Rectal smooth muscle tissue (tissue), 1 donor: Measurements from ENCODE around the gene SPINK6.

Source experiments
- H3K27ac ChIP-seq: one replicate; pipeline ENCODE4 v1.7.0; 2013; ENCODE audit warnings: low read depth, low read length, inconsistent platforms
- H3K27me3 ChIP-seq: one replicate; pipeline ENCODE4 v1.7.0; 2013; ENCODE audit warnings: low read length; ENCODE audit not compliant: control insufficient read depth, insufficient read depth
- H3K36me3 ChIP-seq: one replicate; pipeline ENCODE4 v1.7.0; 2013; ENCODE audit warnings: low read length; ENCODE audit not compliant: control insufficient read depth, insufficient read depth
- H3K4me1 ChIP-seq: one replicate; pipeline ENCODE4 v1.7.0; 2013; ENCODE audit warnings: low read length; ENCODE audit not compliant: control insufficient read depth, insufficient read depth
- H3K4me3 ChIP-seq: one replicate; pipeline ENCODE4 v1.7.0; 2013; ENCODE audit warnings: low read length
- H3K9ac ChIP-seq: one replicate; pipeline ENCODE4 v1.7.0; 2013; ENCODE audit warnings: low read length

SPINK6 gene, protein sequence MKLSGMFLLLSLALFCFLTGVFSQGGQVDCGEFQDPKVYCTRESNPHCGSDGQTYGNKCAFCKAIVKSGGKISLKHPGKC

DNA sequence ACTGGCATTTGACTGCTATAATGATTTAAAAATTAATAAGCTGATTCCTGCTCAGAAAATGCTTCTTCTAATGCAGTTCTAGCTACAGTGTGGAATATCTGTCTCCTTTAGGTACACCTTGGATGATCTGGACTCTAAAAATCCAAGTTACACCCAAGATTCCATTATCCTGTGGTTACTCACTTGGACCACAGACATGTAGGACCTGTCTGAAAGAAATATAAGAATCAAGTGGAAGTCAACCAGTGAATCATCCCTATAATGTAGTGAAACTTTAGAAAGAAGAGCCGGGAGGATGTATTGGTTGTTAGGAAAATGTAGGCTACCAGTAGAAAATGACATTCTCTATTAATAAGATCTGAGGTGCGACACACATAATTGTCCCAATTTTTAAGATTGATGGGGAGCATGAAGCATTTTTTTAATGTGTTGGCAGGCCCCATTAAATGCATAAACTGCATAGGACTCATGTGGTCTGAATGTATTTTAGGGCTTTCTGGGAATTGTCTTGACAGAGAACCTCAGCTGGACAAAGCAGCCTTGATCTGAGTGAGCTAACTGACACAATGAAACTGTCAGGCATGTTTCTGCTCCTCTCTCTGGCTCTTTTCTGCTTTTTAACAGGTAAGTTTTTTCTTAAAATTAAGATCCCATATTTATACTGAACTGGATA lies at the start of gene SPINK6:
TSS of gene SPINK6 (plus strand) at position 512 of the 673 bp plus-strand sequence. CDS start at position 567, 55 bp downstream.
- H3K9ac ChIP-seq, result no peak within 1 kb of the TSS
- H3K4me1 ChIP-seq, result no peaks in the 10 kb centered on the region
- H3K36me3 ChIP-seq, result no peaks in the 10 kb centered on the region
- H3K4me3 ChIP-seq, result no peak within 1 kb of the TSS
- H3K27ac ChIP-seq, result no peak within 1 kb of the TSS
- H3K27me3 ChIP-seq, result no peaks in the 10 kb centered on the region

DNA sequence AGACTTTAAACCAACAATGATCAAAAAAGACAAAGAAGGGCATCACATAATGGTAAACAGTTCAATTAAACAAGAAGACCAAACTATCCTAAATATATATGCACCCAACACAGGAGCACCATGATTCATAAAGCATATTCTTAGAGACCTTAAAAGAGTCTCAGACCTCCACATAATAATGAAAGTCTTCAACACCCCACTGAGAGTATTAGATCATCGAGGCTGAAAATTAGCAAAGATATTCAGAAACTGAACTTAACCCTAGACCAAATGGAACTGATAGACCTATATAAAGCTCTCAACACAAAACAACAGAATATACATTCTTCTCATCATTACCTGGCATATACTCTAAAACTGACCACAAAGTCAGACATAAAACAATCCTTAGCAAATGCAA lies 46.2 kb upstream of the SPINK6 start:
- no peaks in the 10 kb centered on the region for H3K27me3 ChIP-seq
- H3K4me1 ChIP-seq, result no peaks in the 10 kb centered on the region
- no peak overlapping the region for H3K9ac ChIP-seq
- H3K4me3 ChIP-seq, result no peak overlapping the region
- no peaks in the 10 kb centered on the region for H3K36me3 ChIP-seq
- no peak overlapping the region for H3K27ac ChIP-seq

DNA sequence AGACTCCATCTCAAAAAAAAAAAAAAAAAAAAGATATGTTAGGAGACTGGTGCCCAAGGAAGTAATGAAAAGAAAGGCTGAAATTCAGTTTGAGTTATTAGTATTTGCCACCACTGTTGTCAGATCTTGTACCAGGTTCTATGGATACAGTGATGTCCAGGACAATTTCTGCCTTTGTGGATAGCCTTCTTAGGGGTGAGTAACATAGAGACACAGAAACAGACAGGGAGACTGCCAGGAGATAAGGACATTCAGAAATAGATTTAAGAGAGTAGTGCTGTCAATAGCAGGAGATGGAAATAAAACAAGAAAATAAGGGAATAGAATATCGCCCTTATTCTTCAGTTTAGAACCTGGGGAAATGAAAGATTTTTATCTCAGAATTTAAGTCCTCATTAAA lies 40.8 kb upstream of the SPINK6 start:
- Histone ChIP-seq H3K27ac (no peak overlapping the region), H3K9ac (no peak overlapping the region), H3K36me3 (no peaks in the 10 kb centered on the region), H3K4me3 (no peak overlapping the region), H3K27me3 (no peaks in the 10 kb centered on the region), H3K4me1 (no peaks in the 10 kb centered on the region)

DNA sequence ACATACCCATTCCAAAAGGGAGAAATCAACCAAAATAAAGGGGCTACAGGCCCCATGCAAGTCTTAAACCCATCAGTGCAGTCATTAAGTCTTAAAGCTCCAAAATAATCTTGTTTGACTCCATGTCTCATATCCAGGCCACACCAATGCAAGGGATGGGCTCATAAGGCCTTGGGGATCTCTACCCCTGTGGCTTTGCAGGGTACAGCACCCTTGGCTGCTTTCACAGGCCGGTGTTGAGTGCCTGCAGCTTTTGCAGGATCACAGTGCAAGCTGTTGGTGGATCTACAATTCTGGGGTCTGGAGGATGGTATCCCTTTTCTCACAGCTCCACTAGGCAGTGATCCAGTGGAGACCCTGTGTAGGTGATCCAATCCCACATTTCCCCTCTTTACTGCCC lies 39.5 kb upstream of the SPINK6 start:
- Histone ChIP-seq H3K27ac (no peak overlapping the region), H3K27me3 (no peaks in the 10 kb centered on the region), H3K4me3 (no peak overlapping the region), H3K4me1 (no peaks in the 10 kb centered on the region), H3K36me3 (no peaks in the 10 kb centered on the region), H3K9ac (no peak overlapping the region)

DNA sequence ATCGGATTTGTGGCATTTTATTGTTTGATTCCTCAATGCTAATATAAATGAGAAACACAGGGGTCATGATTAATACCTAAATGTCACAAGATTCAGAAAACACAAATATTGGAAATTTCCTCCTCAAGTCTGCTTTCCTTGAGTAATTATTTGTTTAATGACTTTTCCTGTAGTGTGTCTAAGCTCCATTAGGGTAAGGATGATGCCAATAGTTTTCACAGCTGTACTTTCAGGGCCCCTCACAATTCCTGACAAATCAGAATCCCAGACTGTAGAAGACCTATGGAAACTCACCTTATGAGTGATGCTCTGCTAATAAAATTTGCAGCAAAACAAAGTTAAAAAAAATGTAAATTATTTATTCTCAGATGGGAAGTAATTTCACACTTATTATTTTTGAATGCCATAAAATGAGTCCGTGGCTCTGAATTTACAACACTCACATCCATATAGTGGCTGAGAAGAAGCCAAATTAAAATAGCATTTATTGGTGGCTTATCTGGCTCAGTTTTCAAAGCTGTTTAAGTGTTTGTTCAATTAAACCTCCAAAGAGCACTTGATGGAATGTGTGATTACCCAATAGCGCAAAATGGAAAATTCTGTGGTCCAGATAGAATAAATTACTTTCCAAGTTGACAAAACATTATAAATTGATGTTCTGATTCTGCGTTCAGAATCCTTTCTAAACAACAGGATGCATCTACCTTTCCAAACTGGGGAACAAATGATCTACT lies 36.1 kb upstream of the SPINK6 start:
- Histone ChIP-seq H3K4me1 (no peaks in the 10 kb centered on the region), H3K27ac (no peak overlapping the region), H3K4me3 (no peak overlapping the region), H3K9ac (no peak overlapping the region), H3K27me3 (no peaks in the 10 kb centered on the region), H3K36me3 (no peaks in the 10 kb centered on the region)

DNA sequence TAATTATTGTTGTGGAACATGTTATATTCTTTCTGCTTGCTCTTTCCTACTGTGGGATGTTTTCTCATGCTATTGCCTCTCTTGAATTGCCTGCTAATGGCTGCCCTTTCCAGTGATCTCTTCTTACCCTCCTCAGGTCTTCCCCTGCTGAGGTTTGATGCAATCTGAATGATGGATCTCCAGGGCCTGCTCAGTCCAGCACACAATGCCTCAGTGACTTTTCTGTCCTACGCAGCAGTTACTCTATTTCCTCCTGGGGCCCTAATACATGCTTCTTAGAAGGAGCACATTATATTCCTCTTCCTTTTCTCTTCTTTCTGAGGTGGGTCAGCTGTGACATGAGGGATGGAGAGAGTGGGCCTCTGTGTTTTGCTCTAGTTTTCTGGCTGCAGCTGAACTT lies 34.6 kb upstream of the SPINK6 start, which contains the start of gene SPINK14:
TSS of gene SPINK14 (plus strand) at position 301 of the 400 bp plus-strand sequence. CDS start 1,187 bp downstream, outside the sequence.
- Histone ChIP-seq H3K36me3 (no peaks in the 10 kb centered on the region), H3K27ac (no peak within 1 kb of the TSS), H3K27me3 (no peaks in the 10 kb centered on the region), H3K4me1 (no peaks in the 10 kb centered on the region), H3K4me3 (no peak within 1 kb of the TSS), H3K9ac (no peak within 1 kb of the TSS)

DNA sequence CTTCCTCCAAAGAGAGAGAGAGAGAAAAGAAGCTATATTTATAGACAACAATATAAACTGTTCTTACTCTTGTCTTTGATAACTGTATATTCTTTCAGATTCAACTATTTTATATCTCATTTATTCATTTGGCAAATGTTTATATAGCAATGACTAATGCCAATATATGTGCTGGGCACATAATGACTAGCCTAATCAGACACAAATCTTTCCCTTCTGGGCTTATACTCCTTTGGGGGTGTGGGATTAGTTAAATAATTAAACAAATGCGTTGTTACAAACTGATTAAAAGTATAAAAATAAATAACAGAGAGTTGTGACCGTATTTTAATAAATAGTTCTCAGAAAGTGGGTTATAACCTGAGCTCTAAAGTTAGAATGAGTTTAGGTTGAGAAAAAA lies 30.5 kb upstream of the SPINK6 start:
- no peak overlapping the region for H3K27ac ChIP-seq
- no peaks in the 10 kb centered on the region for H3K4me1 ChIP-seq
- H3K27me3 ChIP-seq, result no peaks in the 10 kb centered on the region
- no peak overlapping the region for H3K9ac ChIP-seq
- no peak overlapping the region for H3K4me3 ChIP-seq
- H3K36me3 ChIP-seq, result no peaks in the 10 kb centered on the region

DNA sequence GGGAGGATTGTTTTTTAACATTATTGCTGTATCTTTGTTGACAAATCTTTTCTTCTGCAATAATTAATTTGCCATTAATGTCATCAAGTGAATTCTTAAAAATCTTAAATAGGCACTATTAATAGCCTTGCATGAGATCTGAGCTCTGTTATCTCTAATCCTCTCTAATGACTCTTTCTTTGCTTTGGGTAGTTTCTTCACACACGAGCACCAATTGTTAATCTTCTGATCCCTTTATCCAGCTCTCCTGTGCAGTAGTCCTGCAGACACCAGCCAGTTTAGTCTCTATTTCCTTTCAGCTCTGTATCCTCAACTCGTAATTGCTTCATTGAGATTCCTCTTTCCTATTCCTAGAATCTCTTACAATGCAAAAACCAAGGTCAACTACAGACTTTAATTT lies 26.4 kb upstream of the SPINK6 start:
- Histone ChIP-seq H3K36me3 (no peaks in the 10 kb centered on the region), H3K4me1 (no peaks in the 10 kb centered on the region), H3K4me3 (no peak overlapping the region), H3K27ac (no peak overlapping the region), H3K27me3 (no peaks in the 10 kb centered on the region), H3K9ac (no peak overlapping the region)

DNA sequence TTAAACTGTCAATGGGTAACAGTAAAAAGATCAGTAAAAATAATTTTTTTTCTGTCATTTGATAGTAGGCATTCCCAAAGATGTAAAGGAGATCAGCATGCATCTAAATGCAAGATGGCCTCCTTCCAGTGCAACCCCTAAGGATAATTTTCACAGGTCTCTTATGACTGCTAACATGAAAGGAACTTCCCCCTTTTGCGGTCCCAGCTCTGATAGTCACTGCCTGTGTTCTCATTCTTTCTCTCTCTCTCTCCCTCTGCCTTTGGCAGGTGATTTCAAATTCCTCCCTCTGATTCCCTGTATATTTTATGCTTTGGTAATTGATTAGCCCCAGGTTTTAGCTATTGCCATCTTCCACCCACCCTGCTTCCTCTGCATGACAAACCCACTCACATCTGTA lies 25.6 kb upstream of the SPINK6 start:
- H3K36me3 ChIP-seq, result no peaks in the 10 kb centered on the region
- H3K27ac ChIP-seq, result no peak overlapping the region
- H3K27me3 ChIP-seq, result no peaks in the 10 kb centered on the region
- H3K4me3 ChIP-seq, result no peak overlapping the region
- no peak overlapping the region for H3K9ac ChIP-seq
- H3K4me1 ChIP-seq, result no peaks in the 10 kb centered on the region

DNA sequence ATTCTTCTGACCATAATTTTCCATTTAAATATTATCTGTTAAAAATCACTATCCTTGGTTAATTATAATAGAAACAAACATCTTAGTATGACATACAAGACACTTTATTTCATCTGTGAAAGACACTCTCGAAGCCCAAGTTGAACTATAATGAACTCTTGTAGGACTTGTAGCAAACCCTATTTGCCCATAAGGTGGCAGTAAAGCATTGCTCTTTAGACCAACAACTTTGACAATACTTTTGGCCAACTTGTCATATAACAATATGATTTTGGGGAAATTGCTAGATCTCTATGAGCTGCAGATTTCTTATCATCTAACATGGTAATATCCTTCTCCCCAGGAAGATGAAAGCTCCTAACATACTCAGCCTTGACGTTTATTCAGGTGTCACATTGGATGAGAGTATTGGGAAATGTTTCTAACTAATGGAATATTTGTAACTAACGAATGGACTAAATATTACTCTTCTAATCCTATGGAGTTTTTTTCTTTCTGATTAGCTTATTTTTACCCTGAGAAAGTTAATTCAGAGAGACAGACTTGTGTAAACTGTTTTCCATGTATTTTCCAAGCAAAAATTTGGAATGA lies 23.5 kb upstream of the SPINK6 start:
- no peak overlapping the region for H3K27ac ChIP-seq
- H3K4me1 ChIP-seq, result no peaks in the 10 kb centered on the region
- H3K36me3 ChIP-seq, result no peaks in the 10 kb centered on the region
- H3K27me3 ChIP-seq, result no peaks in the 10 kb centered on the region
- H3K9ac ChIP-seq, result no peak overlapping the region
- H3K4me3 ChIP-seq, result no peak overlapping the region

DNA sequence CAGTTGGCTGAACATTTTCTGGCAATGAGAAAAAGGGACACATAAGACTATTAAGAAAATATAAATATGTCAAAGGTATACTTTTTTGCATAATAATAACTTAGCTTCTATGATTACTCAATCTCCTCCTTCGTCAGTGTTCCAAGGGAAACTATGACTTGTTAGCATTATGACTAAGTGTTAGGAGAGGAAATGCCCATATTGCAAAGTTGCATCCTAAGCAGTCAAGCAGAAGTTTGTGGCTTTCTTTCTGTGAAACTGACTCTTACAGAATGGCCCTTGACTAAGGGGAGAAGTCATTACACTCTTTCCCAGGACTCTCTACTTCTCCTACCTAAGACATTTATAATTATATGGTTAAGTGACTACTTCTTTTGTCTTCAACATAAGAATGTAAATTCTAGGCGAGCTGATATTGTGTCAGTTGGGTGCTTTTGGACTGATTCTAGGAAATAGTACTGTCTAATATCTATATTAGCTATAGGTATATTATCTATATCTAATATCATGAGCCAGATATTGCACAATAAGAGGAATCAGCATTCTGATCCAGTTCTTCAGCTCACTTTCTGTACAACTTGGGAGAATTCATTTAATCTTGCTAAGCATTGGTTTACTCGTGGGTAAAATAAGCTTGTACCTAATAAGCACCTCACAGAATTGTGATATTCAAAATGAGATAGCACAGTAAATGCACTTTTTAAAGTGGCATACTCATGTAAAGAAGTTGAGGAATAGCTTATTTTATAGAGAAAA lies 16.4 kb upstream of the SPINK6 start:
- H3K36me3 ChIP-seq, result no peaks in the 10 kb centered on the region
- no peak overlapping the region for H3K27ac ChIP-seq
- H3K4me1 ChIP-seq, result no peaks in the 10 kb centered on the region
- no peak overlapping the region for H3K4me3 ChIP-seq
- no peaks in the 10 kb centered on the region for H3K27me3 ChIP-seq
- no peak overlapping the region for H3K9ac ChIP-seq

DNA sequence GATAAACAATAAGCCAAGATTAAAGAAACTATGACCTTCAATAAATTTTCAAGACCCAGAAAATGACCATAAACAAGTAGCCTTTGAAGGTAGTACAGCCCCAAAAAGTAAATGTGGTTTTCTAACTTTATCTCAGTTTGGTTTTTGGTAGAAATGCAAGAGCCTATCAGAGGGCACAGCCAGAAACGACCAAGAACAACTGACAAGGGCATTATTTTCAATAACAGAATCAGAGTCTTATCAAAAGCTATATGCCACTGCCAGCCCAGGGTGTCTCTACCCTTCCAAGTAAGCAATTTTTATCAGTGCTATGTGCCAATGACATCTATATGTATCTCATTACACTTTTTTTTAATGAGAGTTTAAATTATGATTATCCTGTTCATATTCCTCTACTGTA lies 11.8 kb upstream of the SPINK6 start:
- no peak overlapping the region for H3K9ac ChIP-seq
- peaks cover 7% of the 10 kb centered on the region for H3K4me1 ChIP-seq
- H3K4me3 ChIP-seq, result no peak overlapping the region
- no peaks in the 10 kb centered on the region for H3K36me3 ChIP-seq
- no peaks in the 10 kb centered on the region for H3K27me3 ChIP-seq
- H3K27ac ChIP-seq, result no peak overlapping the region
